ENCODE results near the gene LOXL3.

Gene LOXL3

DNA sequence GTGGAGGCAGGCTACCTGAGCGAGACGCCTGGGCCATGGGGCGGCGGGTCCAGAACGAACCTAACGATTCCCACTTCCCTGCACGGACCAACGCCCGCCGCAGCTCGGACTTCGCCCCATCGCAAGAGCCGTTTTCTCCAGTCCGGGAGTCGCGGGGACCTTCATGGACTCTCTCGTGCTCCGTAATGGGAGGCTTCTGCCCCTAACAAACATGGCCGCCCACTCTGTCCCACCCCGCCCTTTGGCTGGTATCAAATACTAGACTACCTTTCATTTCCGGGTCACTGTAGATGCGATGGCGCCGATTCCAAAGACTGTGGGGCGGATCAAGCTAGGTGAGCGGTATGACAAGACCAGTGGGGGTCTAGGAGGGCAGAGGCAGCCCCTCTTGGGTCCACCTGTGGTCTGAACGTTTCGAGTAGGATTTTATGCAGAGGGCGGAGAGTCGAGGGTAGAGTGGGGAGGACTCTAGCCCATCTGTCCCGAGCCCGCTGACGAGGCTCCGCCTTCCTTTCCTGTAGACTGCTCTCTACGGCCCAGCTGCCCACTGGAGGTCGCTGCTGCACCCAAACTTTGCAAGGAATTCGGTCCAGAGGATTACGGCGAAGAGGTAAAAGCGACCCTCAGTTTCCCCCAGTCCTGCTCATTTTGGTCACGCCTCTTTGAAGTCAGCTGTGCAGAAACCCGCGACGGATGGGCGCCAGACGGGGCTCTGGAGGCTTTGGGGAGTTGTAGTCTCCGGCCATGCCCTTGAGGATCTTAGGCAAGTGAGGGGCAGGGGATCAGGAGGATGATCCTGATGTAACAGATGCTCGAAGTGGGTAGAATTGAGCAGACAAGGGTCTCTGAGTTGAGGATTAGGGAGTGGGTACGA lies 70.7 kb downstream of the LOXL3 start, which contains the start of the genes CCDC142 and TTC31:
Gene CCDC142, minus strand, starts transcription at position 198 of the 874 bp plus-strand sequence. Its CDS starts 161 bp downstream, at position 37.
Gene TTC31, plus strand, starts transcription at position 281 of the 874 bp plus-strand sequence. Its CDS starts 15 bp downstream, at position 296.
- peak; percentile 96 for DNase-seq
